Mesothelial cell of epicardium (in vitro differentiated cells): ENCODE data around the gene FBXO41. TPM values are rescaled to one million over a fixed set of nuclear protein-coding genes. Genes with fewer than 3 reads are reported as not detected.
A peak's percentile ranks its signal among the peaks of the same experiment; 100 is the strongest.

Experiments
- DNase-seq, 2 experiments: peaks; one replicate each; pipeline ENCODE4 v3.0.0; 2021; ENCODE audit warnings: low spot score in 2 of 2; ENCODE audit not compliant: unreplicated experiment in 2 of 2
- H3K27ac Mint-ChIP-seq: 2 replicates; pipeline ENCODE4 v1.8.0; 2021; ENCODE audit warnings: mixed read lengths
- H3K27me3 Mint-ChIP-seq: 2 replicates; pipeline ENCODE4 v1.8.0; 2021; ENCODE audit warnings: low read depth, mixed read lengths
- H3K36me3 Mint-ChIP-seq: 2 replicates; pipeline ENCODE4 v1.8.0; 2021; ENCODE audit warnings: mixed read lengths
- H3K4me1 Mint-ChIP-seq: 2 replicates; pipeline ENCODE4 v1.8.0; 2021; ENCODE audit warnings: mixed read lengths
- H3K4me3 Mint-ChIP-seq: 2 replicates; pipeline ENCODE4 v1.8.0; 2021; ENCODE audit warnings: mild to moderate bottlenecking, moderate library complexity, mixed read lengths
- H3K9me3 Mint-ChIP-seq: 2 replicates; pipeline ENCODE4 v1.8.0; 2021; ENCODE audit warnings: mixed read lengths
- CTCF ChIP-seq: fragments of 200-600 bp; sonication (generic); IDR thresholded peaks from one replicate; pipeline ENCODE4 v1.5.0; 2021; ENCODE audit warnings: antibody characterized with exemption; ENCODE audit not compliant: unreplicated experiment
- total RNA-seq: library from RNA; stranded (reverse); gene quantifications from 3 replicates; pipeline ENCODE4 v1.2.1, GENCODE V29; 2021

Gene FBXO41
- 7.6 to 8.1 TPM (median 7.8 TPM) in 3 replicates for total RNA-seq

- Mint-ChIP-seq H3K36me3 (no peaks in the 10 kb centered on the region), H3K27me3 (peaks cover 75% of the 10 kb centered on the region), H3K27ac (no peak within 1 kb of the TSS), H3K4me1 (peaks cover 5% of the 10 kb centered on the region), H3K4me3 (peak within 1 kb of the TSS; percentile 68), H3K9me3 (no peaks in the 10 kb centered on the region)
- TF ChIP-seq CTCF: no peak
- peak in 1 of 2 experiments; percentile 44 for DNase-seq
Observed at GRCh38 chr2:73284296-73285158, at the start of gene FBXO41. Gene FBXO41 (minus strand): TSS chr2:73284478. CDS start chr2:73269630, 14,848 bp downstream.

GRCh38 chr2:73334045-73334444 lies 49.8 kb upstream of the FBXO41 start:
- H3K4me1 Mint-ChIP-seq: no peaks in the 10 kb centered on the region
- DNase-seq: no peak
- H3K36me3 Mint-ChIP-seq: no peaks in the 10 kb centered on the region
- H3K9me3 Mint-ChIP-seq: peaks cover 23% of the 10 kb centered on the region
- no peak overlapping the region for H3K27ac Mint-ChIP-seq
- no peak for TF ChIP-seq CTCF
- peaks cover 46% of the 10 kb centered on the region for H3K27me3 Mint-ChIP-seq
- no peak overlapping the region for H3K4me3 Mint-ChIP-seq

- H3K4me1 Mint-ChIP-seq: no peaks in the 10 kb centered on the region
- H3K36me3 Mint-ChIP-seq: no peaks in the 10 kb centered on the region
- H3K27me3 Mint-ChIP-seq: peaks cover 45% of the 10 kb centered on the region
- H3K9me3 Mint-ChIP-seq: peaks cover 28% of the 10 kb centered on the region
- DNase-seq: no peak
- H3K4me3 Mint-ChIP-seq: no peak overlapping the region
- no peak overlapping the region for H3K27ac Mint-ChIP-seq
- TF ChIP-seq CTCF: no peak
Observed at GRCh38 chr2:73333564-73333963, 49.3 kb upstream of the FBXO41 start.

- Mint-ChIP-seq H3K27me3 (peaks cover 80% of the 10 kb centered on the region), H3K4me1 (peaks cover 13% of the 10 kb centered on the region)
Observed at GRCh38 chr2:73324126-73324725, 39.9 kb upstream of the FBXO41 start.

GRCh38 chr2:73323551-73323950 lies 39.3 kb upstream of the FBXO41 start:
- H3K27ac Mint-ChIP-seq: no peak overlapping the region
- DNase-seq: no peak
- peaks cover 13% of the 10 kb centered on the region for H3K4me1 Mint-ChIP-seq
- no peaks in the 10 kb centered on the region for H3K36me3 Mint-ChIP-seq
- TF ChIP-seq CTCF: no peak
- H3K27me3 Mint-ChIP-seq: peaks cover 84% of the 10 kb centered on the region
- peaks cover 4% of the 10 kb centered on the region for H3K9me3 Mint-ChIP-seq
- H3K4me3 Mint-ChIP-seq: no peak overlapping the region

More at GRCh38 chr2:73324126-73324725, 39.9 kb upstream of the FBXO41 start:
- Mint-ChIP-seq H3K9me3 (peaks cover 11% of the 10 kb centered on the region), H3K4me3 (no peak overlapping the region), H3K36me3 (no peaks in the 10 kb centered on the region), H3K27ac (no peak overlapping the region)
- no peak for DNase-seq
- no peak for TF ChIP-seq CTCF
